K562 (cell line): ENCODE results near the gene PTRH2. TPM values are rescaled to one million over a fixed set of nuclear protein-coding genes. Genes with fewer than 3 reads are reported as not detected.

Experiments
- BRCA1 ChIP-seq, 2 experiments: fragments of 450-650 bp in 1 of 2; sonication (generic) in 1 of 2; formaldehyde crosslinking in 1 of 2; IDR thresholded peaks; 2 replicates each; pipeline versions ENCODE4 v1.5.0 to v1.6.1; 2017 to 2020; ENCODE audit warnings: mild to moderate bottlenecking in 1 of 2, missing genetic modification reagents in 1 of 2
- BRD9 ChIP-seq: fragments of 450-650 bp; IDR thresholded peaks from 2 replicates; pipeline ENCODE4 v1.6.1; 2018; ENCODE audit warnings: low read depth; ENCODE audit not compliant: partially characterized antibody
- DDX20 ChIP-seq: fragments of 450-650 bp; IDR thresholded peaks from 2 replicates; pipeline ENCODE4 v1.6.1; 2016; ENCODE audit warnings: missing genetic modification characterization, low read depth, mild to moderate bottlenecking, missing compliant biosample characterization, moderate library complexity
- EHMT2 ChIP-seq: fragments of 450-650 bp; IDR thresholded peaks from 2 replicates; pipeline ENCODE4 v1.6.1; 2018; ENCODE audit warnings: antibody characterized with exemption
- FIP1L1 ChIP-seq: fragments of 200-400 bp; formaldehyde crosslinking; IDR thresholded peaks from 2 replicates; pipeline ENCODE4 v1.6.1; 2018; ENCODE audit warnings: mild to moderate bottlenecking, low read depth, low read length; ENCODE audit not compliant: poor library complexity, severe bottlenecking
- ID3 ChIP-seq, 2 experiments: fragments of 250-450 bp in 1 of 2; fragments of 450-650 bp in 1 of 2; sonication (Bioruptor Pico) in 1 of 2; IDR thresholded peaks; 2 replicates each; pipeline versions ENCODE4 v1.6.1 to v1.8.0; 2016 to 2021; ENCODE audit warnings: mild to moderate bottlenecking in 2 of 2, moderate library complexity in 2 of 2, missing compliant biosample characterization in 1 of 2, missing genetic modification characterization in 1 of 2
- KAT7 ChIP-seq: sonication (generic); formaldehyde crosslinking; IDR thresholded peaks from 2 replicates; pipeline ENCODE4 v1.8.0; 2022; ENCODE audit warnings: missing genetic modification reagents, mild to moderate bottlenecking, borderline replicate concordance
- MAX ChIP-seq: sonication (generic); formaldehyde crosslinking; IDR thresholded peaks from 2 replicates; pipeline ENCODE4 v1.9.0; 2022; ENCODE audit warnings: mild to moderate bottlenecking, missing genetic modification reagents
- MYNN ChIP-seq, 2 experiments: sonication (generic); formaldehyde crosslinking in 1 of 2; IDR thresholded peaks; 2 replicates each; pipeline versions ENCODE4 v1.5.0 to v1.6.1; 2016 to 2020; ENCODE audit warnings: antibody characterized with exemption in 1 of 2, missing genetic modification reagents in 1 of 2
- NCOA6 ChIP-seq: fragments of 450-650 bp; IDR thresholded peaks from 2 replicates; pipeline ENCODE4 v1.6.1; 2017; ENCODE audit warnings: mild to moderate bottlenecking
- NFYB ChIP-seq: IDR thresholded peaks from 2 replicates; pipeline ENCODE4 v1.6.1; 2011; ENCODE audit warnings: mild to moderate bottlenecking, moderate library complexity; ENCODE audit not compliant: insufficient read length; ENCODE audit errors: extremely low read depth
- PRMT5 ChIP-seq: sonication (generic); formaldehyde crosslinking; IDR thresholded peaks from 2 replicates; pipeline ENCODE4 v1.5.0; 2020; ENCODE audit warnings: missing genetic modification reagents
- SOX6 ChIP-seq: fragments of 450-650 bp; IDR thresholded peaks from 2 replicates; pipeline ENCODE4 v1.6.1; 2014; ENCODE audit warnings: mild to moderate bottlenecking
- ZFP36 ChIP-seq: fragments of 150-350 bp; IDR thresholded peaks from 2 replicates; pipeline ENCODE4 v1.6.1; 2018; ENCODE audit warnings: low read length, low read depth; ENCODE audit not compliant: partially characterized antibody
- ZKSCAN8 ChIP-seq: fragments of 200-800 bp; sonication (Bioruptor generic); IDR thresholded peaks from 2 replicates; pipeline ENCODE4 v1.6.1; 2016; ENCODE audit warnings: missing genetic modification characterization, missing compliant biosample characterization
- polyA plus RNA-seq, 8 experiments: library from polyadenylated mRNA; depleted of rRNA in 4 of 8; stranded (reverse) in 5 of 8; unstranded in 3 of 8; fragments of >200 nt; fragmentation: Nextera tagmentation in 2 of 8; fragmentation: Illumina TruSeq in 1 of 8; extraction: Ambion mirVana in 2 of 8; extraction: Trizol in 1 of 8; gene quantifications; 2 replicates each; pipeline versions ENCODE4 v1.2.1 to v1.2.3, GENCODE V29; 2011 to 2014; ENCODE audit warnings: inconsistent platforms in 1 of 8, missing spikeins in 1 of 8
- total RNA-seq, 7 experiments: library from RNA; depleted of rRNA in 6 of 7; stranded (reverse); fragments of >200 nt in 6 of 7; fragmentation: Illumina TruSeq in 2 of 7; extraction: Trizol in 2 of 7; gene quantifications; 2 replicates each; pipeline versions ENCODE4 v1.2.1 to v1.2.3, GENCODE V29; 2011 to 2021; ENCODE audit warnings: low replicate concordance in 1 of 7
- TF ChIP-seq, protein P1 (sequence below): IDR thresholded peaks from 2 replicates; pipeline ENCODE4 v1.6.1; 2016; ENCODE audit warnings: missing genetic modification characterization, missing compliant biosample characterization

The PTRH2 gene
- total and polyA plus RNA-seq, 9 of the 15 experiments (the other 6 are each of a cell fraction or from before 2014, with no cell fraction given), result 53.1 to 210 (median 126) TPM

DNA sequence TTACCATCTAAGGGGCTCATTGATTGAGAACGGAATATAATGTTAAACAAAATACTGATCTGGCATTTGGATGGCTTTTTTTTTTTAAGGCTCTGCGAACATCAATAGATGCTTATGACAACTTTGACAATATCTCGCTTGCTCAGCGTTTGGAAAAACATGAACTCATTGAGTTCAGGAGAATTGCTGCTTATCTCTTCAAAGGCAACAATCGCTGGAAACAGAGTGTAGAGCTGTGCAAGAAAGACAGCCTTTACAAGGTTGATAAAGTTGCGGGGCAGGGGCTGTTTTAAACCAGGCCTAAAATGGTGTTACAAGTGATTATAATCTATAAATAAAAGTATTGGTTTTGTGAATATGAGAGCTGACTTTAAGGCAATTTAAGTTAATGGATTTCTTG lies 22.3 kb downstream of the PTRH2 start (continued):
- TF ChIP-seq BRCA1 (IDR thresholded peaks at IDR 0.05) (no peak), BRCA1 (CRISPR knock-in tag; IDR thresholded peaks at IDR 0.05) (no peak), ZFP36 (peak; percentile 22), ZKSCAN8 (CRISPR knock-in tag) (0 out of 2 replicates have a peak, but pooled peaks have one; percentile 73), PRMT5 (no peak), DDX20 (no peak), KAT7 (no peak), NFYB (no peak), EHMT2 (no peak; the same call in 1 of the 2 replicates), FIP1L1 (no peak), MAX (CRISPR knock-in tag) (no peak), BRD9 (no peak), NCOA6 (no peak), ID3 (CRISPR knock-in tag; IDR thresholded peaks at IDR 0.05) (no peak), ID3 (tag; IDR thresholded peaks at IDR 0.05) (no peak), MYNN (IDR thresholded peaks at IDR 0.05) (peak; percentile 60; the same call in 1 of the 2 replicates), MYNN (CRISPR knock-in tag; IDR thresholded peaks at IDR 0.05) (no peak), SOX6 (peak; percentile 96)
- TF ChIP-seq, protein P1, sequence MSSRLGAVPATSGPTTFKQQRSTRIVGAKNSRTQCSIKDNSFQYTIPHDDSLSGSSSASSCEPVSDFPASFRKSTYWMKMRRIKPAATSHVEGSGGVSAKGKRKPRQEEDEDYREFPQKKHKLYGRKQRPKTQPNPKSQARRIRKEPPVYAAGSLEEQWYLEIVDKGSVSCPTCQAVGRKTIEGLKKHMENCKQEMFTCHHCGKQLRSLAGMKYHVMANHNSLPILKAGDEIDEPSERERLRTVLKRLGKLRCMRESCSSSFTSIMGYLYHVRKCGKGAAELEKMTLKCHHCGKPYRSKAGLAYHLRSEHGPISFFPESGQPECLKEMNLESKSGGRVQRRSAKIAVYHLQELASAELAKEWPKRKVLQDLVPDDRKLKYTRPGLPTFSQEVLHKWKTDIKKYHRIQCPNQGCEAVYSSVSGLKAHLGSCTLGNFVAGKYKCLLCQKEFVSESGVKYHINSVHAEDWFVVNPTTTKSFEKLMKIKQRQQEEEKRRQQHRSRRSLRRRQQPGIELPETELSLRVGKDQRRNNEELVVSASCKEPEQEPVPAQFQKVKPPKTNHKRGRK (tag), result no peak
